ENCODE data around the gene POLDIP2. TPM values are rescaled to one million over a fixed set of nuclear protein-coding genes. Genes with fewer than 3 reads are reported as not detected.

Gene POLDIP2
- total RNA-seq, 2 donors from 2014 or later: 69.0 to 72.1 TPM

DNA sequence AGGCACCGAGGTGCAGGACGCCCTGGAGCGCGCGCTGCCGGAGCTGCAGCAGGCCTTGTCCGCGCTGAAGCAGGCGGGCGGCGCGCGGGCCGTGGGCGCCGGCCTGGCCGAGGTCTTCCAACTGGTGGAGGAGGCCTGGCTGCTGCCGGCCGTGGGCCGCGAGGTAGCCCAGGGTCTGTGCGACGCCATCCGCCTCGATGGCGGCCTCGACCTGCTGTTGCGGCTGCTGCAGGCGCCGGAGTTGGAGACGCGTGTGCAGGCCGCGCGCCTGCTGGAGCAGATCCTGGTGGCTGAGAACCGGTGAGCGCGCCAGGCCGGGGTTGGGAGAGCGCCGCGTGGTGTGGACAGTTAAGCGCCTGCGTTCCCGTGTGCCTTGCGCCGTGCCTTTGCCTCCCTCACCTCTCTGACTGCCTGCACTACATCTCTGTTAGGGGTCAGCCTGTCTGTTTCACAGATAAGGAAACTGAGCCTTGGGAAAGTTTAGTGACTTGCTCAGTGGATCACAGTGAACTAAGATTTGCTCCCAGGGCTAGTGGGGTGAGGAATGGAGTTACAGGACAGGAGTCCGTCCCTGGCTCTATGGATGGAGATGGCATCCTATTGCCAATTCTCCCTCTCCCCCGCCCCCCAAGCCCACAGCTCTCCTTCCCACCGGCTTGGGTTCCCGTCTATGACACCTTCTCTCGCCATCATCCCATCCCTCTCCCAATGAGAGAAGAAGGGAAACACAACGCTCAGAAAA, 15.0 kb upstream of the POLDIP2 start:
- H3K27ac ChIP-seq (ENCODE audit: low read depth, low read length): peak overlapping the region; percentile 87
- H3K27me3 ChIP-seq (ENCODE audit: control insufficient read depth, insufficient read depth, low read length, poor library complexity, severe bottlenecking): peaks cover 42% of the 10 kb centered on the region
- H3K9ac ChIP-seq (ENCODE audit: extremely low read depth, low read length, poor library complexity, severe bottlenecking): no peak overlapping the region
- H3K9me3 Mint-ChIP-seq: no peaks in the 10 kb centered on the region
- no peaks in the 10 kb centered on the region for H3K9me3 ChIP-seq (ENCODE audit: control insufficient read depth, low read length)
- no peak for DNase-seq
- TF ChIP-seq, protein P1, sequence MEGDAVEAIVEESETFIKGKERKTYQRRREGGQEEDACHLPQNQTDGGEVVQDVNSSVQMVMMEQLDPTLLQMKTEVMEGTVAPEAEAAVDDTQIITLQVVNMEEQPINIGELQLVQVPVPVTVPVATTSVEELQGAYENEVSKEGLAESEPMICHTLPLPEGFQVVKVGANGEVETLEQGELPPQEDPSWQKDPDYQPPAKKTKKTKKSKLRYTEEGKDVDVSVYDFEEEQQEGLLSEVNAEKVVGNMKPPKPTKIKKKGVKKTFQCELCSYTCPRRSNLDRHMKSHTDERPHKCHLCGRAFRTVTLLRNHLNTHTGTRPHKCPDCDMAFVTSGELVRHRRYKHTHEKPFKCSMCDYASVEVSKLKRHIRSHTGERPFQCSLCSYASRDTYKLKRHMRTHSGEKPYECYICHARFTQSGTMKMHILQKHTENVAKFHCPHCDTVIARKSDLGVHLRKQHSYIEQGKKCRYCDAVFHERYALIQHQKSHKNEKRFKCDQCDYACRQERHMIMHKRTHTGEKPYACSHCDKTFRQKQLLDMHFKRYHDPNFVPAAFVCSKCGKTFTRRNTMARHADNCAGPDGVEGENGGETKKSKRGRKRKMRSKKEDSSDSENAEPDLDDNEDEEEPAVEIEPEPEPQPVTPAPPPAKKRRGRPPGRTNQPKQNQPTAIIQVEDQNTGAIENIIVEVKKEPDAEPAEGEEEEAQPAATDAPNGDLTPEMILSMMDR (conservative IDR thresholded peaks at IDR 0.05): no peak
- WGBS, 2 experiments (ENCODE audit: insufficient coverage in 1 of 2, insufficient read length in 1 of 2): 16 to 33% methylated on average over 12 to 52 of the region's 53 CpGs
- H3K4me1 Mint-ChIP-seq: peaks cover 17% of the 10 kb centered on the region
- H3K4me3 Mint-ChIP-seq: peak overlapping the region; percentile 51
- peaks cover 56% of the 10 kb centered on the region for H3K27me3 Mint-ChIP-seq (ENCODE audit: insufficient read depth)
- H3K36me3 ChIP-seq (ENCODE audit: control insufficient read depth, insufficient read depth, low read length): no peaks in the 10 kb centered on the region
- H3K27ac Mint-ChIP-seq: no peak overlapping the region
- H3K4me3 ChIP-seq (ENCODE audit: low read length): peak overlapping the region; percentile 65
- H3K4me1 ChIP-seq (ENCODE audit: control insufficient read depth, insufficient read depth, low read length): peaks cover 12% of the 10 kb centered on the region
- no peaks in the 10 kb centered on the region for H3K36me3 Mint-ChIP-seq (ENCODE audit: low read depth)

DNA sequence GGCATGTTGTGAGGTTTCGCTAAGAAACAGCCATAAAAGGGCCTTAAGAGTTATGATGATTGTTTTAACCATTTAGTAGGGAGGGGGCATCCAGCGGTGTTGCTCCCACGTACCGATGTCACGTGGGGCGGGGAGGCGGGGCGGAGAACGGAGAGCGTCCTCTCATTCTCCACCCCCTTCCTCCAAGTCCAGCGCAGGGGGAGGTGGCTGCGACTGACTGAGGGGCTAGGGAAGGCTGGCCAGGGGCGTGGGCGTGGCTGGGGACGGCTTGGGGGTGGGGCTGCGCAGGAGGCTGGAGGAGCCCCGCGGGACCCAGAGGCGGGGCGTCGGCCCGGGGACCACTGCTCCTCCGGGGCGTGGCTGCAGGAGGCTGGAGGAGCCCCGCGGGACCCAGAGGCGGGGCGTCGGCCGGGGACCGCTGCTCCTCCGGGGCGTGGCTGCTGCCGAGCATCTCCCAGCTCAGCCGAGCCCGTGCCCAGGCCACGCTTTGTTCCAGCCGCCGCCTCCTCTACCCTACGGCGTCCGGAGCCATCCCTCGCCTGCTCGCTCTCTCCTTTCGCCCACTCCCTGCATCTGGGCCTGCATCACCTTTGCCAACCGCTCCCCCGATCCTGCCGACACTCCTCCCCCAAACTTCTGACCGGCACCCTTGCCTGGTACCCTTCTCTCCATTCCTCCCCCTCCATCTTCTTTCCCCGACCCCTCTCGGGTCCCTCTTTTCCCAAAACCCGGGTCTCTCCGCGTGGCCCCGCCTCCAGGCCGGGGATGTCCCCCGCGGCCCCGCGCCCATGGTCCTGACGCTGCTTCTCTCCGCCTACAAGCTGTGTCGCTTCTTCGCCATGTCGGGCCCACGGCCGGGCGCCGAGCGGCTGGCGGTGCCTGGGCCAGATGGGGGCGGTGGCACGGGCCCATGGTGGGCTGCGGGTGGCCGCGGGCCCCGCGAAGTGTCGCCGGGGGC, 14.2 kb upstream of the POLDIP2 start, which contains the start of gene SARM1:
SARM1 (plus strand) TSS at position 450 of the 958 bp plus-strand sequence; CDS start at position 789, 339 bp downstream.
- Histone ChIP-seq H3K27ac (ENCODE audit: low read depth, low read length) (peak within 1 kb of the TSS; percentile 87), H3K27me3 (ENCODE audit: control insufficient read depth, insufficient read depth, low read length, poor library complexity, severe bottlenecking) (peaks cover 50% of the 10 kb centered on the region), H3K9ac (ENCODE audit: extremely low read depth, low read length, poor library complexity, severe bottlenecking) (no peak within 1 kb of the TSS), H3K9me3 (ENCODE audit: control insufficient read depth, low read length) (no peaks in the 10 kb centered on the region), H3K4me1 (ENCODE audit: control insufficient read depth, insufficient read depth, low read length) (peaks cover 12% of the 10 kb centered on the region), H3K36me3 (ENCODE audit: control insufficient read depth, insufficient read depth, low read length) (no peaks in the 10 kb centered on the region), H3K4me3 (ENCODE audit: low read length) (peak within 1 kb of the TSS; percentile 65)
- DNase-seq: peak; percentile 100
- H3K36me3 Mint-ChIP-seq (ENCODE audit: low read depth): peaks cover 2% of the 10 kb centered on the region
- peak within 1 kb of the TSS; percentile 51 for H3K4me3 Mint-ChIP-seq
- 0 to 1% methylated on average over 24 to 78 of the region's 80 CpGs for whole genome bisulfite sequencing, 2 experiments (ENCODE audit: insufficient coverage in 1 of 2, insufficient read length in 1 of 2)
- H3K4me1 Mint-ChIP-seq: peaks cover 17% of the 10 kb centered on the region
- peak within 1 kb of the TSS; percentile 98 for H3K27ac Mint-ChIP-seq
- TF ChIP-seq, protein P1 (conservative IDR thresholded peaks at IDR 0.05): no peak
- H3K27me3 Mint-ChIP-seq (ENCODE audit: insufficient read depth): peaks cover 49% of the 10 kb centered on the region
- H3K9me3 Mint-ChIP-seq: no peaks in the 10 kb centered on the region

DNA sequence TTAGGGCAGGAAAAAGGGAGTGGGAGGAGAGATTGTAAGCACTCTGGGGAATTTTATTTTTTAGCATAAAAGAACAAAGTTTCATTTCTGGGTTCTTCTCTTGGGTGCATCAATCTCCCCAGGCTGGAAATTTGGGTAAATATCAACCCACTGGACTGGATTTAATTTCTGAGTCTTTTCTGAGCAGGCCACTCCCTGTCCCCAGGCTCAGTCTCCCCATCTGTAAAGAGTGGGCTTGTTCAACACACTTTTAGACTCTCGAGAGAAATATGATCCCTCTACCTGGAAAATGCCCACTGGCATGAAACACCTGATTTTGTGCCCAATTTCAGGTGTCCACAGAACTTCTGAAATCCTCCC, 13.4 kb upstream of the POLDIP2 start:
- peaks cover 12% of the 10 kb centered on the region for H3K4me1 ChIP-seq (ENCODE audit: control insufficient read depth, insufficient read depth, low read length)
- Mint-ChIP-seq H3K9me3 (no peaks in the 10 kb centered on the region), H3K4me3 (peak overlapping the region; percentile 51), H3K36me3 (ENCODE audit: low read depth) (peaks cover 4% of the 10 kb centered on the region), H3K4me1 (peaks cover 17% of the 10 kb centered on the region), H3K27me3 (ENCODE audit: insufficient read depth) (peaks cover 44% of the 10 kb centered on the region), H3K27ac (peak overlapping the region; percentile 98)
- no peak overlapping the region for H3K9ac ChIP-seq (ENCODE audit: extremely low read depth, low read length, poor library complexity, severe bottlenecking)
- no peaks in the 10 kb centered on the region for H3K36me3 ChIP-seq (ENCODE audit: control insufficient read depth, insufficient read depth, low read length)
- no peak overlapping the region for H3K27ac ChIP-seq (ENCODE audit: low read depth, low read length)
- TF ChIP-seq, protein P1 (conservative IDR thresholded peaks at IDR 0.05): no peak
- H3K4me3 ChIP-seq (ENCODE audit: low read length): peak overlapping the region; percentile 65
- 79 to 100% methylated on average over 1 of the region's 1 CpG for WGBS, 2 experiments (ENCODE audit: insufficient coverage in 1 of 2, insufficient read length in 1 of 2)
- H3K9me3 ChIP-seq (ENCODE audit: control insufficient read depth, low read length): no peaks in the 10 kb centered on the region
- DNase-seq: no peak
- peaks cover 51% of the 10 kb centered on the region for H3K27me3 ChIP-seq (ENCODE audit: control insufficient read depth, insufficient read depth, low read length, poor library complexity, severe bottlenecking)
